Measurements from ENCODE around the gene DDX23.

Gene DDX23

GRCh38 chr12:48800971-48801370, 51.0 kb downstream of the DDX23 start:
- no peaks in the 10 kb centered on the region for H3K36me3 ChIP-seq (ENCODE audit: control insufficient read depth, insufficient read depth, low read length)
- no peaks in the 10 kb centered on the region for H3K27me3 ChIP-seq (ENCODE audit: control insufficient read depth, insufficient read depth, low read length, poor library complexity, severe bottlenecking)
- no peaks in the 10 kb centered on the region for H3K9me3 ChIP-seq (ENCODE audit: control insufficient read depth, low read length)
- 86 to 88% methylated on average over 14 of the region's 14 CpGs for WGBS, 2 experiments
- H3K4me3 ChIP-seq (ENCODE audit: insufficient read depth, low read depth, low read length), result no peak overlapping the region
- no peaks in the 10 kb centered on the region for H3K4me1 ChIP-seq (ENCODE audit: control insufficient read depth, insufficient read depth, low read length)
- H3K27ac ChIP-seq (ENCODE audit: insufficient read depth, low read depth, low read length, poor library complexity, severe bottlenecking), result no peak overlapping the region

- Histone ChIP-seq H3K4me3 (ENCODE audit: insufficient read depth, low read depth, low read length) (no peak overlapping the region), H3K4me1 (ENCODE audit: control insufficient read depth, insufficient read depth, low read length) (no peaks in the 10 kb centered on the region), H3K27me3 (ENCODE audit: control insufficient read depth, insufficient read depth, low read length, poor library complexity, severe bottlenecking) (no peaks in the 10 kb centered on the region), H3K27ac (ENCODE audit: insufficient read depth, low read depth, low read length, poor library complexity, severe bottlenecking) (no peak overlapping the region), H3K36me3 (ENCODE audit: control insufficient read depth, insufficient read depth, low read length) (no peaks in the 10 kb centered on the region), H3K9me3 (ENCODE audit: control insufficient read depth, low read length) (no peaks in the 10 kb centered on the region)
- WGBS, 2 experiments, result 95% methylated on average over 14 of the region's 14 CpGs
These were observed 51.5 kb downstream of the DDX23 start for GRCh38 chr12:48800457-48800856.

- H3K4me3 ChIP-seq (ENCODE audit: insufficient read depth, low read depth, low read length), result no peak overlapping the region
- H3K27ac ChIP-seq (ENCODE audit: insufficient read depth, low read depth, low read length, poor library complexity, severe bottlenecking), result no peak overlapping the region
- H3K36me3 ChIP-seq (ENCODE audit: control insufficient read depth, insufficient read depth, low read length), result no peaks in the 10 kb centered on the region
- H3K4me1 ChIP-seq (ENCODE audit: control insufficient read depth, insufficient read depth, low read length), result no peaks in the 10 kb centered on the region
- no peaks in the 10 kb centered on the region for H3K27me3 ChIP-seq (ENCODE audit: control insufficient read depth, insufficient read depth, low read length, poor library complexity, severe bottlenecking)
- WGBS, 2 experiments, result 77 to 80% methylated on average over 3 of the region's 3 CpGs
- H3K9me3 ChIP-seq (ENCODE audit: control insufficient read depth, low read length), result no peaks in the 10 kb centered on the region
These were observed 55.0 kb downstream of the DDX23 start for GRCh38 chr12:48796976-48797375.

DNA sequence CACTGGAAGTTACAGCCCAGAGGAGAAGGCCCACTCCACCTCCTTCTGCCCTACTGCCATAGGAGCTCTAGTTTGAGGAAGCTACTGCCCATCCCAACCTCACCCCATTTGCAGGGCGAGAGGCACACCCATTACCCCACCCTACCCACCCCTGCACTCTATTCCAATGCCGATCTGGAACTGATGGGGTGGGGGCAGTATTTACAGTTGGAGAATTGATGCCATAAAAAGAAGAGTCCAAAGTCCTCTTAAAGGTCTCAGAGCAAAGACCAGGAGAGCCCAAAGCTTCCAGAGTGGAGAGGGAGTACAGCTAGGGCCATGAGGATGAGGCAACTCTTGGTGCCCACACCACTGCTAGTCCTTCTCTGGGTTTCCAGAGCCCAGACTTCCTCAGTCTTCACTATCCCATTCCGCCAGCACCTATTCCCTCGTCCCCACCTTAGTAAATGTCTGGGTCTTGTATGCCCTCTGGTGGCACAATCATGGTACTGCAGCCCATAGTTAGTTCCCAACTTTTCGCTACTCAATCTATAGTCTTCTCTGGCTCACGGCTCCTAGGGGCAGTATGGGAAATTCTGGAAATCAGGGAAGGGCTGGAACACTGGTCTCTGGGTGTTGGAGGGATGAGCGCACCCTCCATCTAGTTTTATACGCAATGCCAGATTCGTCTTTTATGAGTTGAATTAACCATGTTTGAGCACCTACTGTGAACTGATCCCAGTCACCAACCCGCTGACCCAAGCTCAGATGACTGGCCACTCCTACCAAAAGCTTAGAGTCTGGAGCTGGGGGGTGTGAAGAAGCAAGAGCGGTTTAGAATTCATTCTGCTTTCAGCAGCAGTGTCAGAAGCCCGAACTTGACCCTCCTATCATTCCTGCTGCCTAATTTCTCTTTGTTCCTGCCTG, 56.2 kb downstream of the DDX23 start:
- 24 to 30% methylated on average over 10 to 12 of the region's 12 CpGs for WGBS, 2 experiments
- Histone ChIP-seq H3K4me1 (ENCODE audit: control insufficient read depth, insufficient read depth, low read length) (no peaks in the 10 kb centered on the region), H3K9me3 (ENCODE audit: control insufficient read depth, low read length) (no peaks in the 10 kb centered on the region), H3K27ac (ENCODE audit: insufficient read depth, low read depth, low read length, poor library complexity, severe bottlenecking) (no peak overlapping the region), H3K36me3 (ENCODE audit: control insufficient read depth, insufficient read depth, low read length) (no peaks in the 10 kb centered on the region), H3K27me3 (ENCODE audit: control insufficient read depth, insufficient read depth, low read length, poor library complexity, severe bottlenecking) (no peaks in the 10 kb centered on the region), H3K4me3 (ENCODE audit: insufficient read depth, low read depth, low read length) (no peak overlapping the region)

GRCh38 chr12:48794870-48795269, 57.1 kb downstream of the DDX23 start:
- no peaks in the 10 kb centered on the region for H3K9me3 ChIP-seq (ENCODE audit: control insufficient read depth, low read length)
- no peak overlapping the region for H3K27ac ChIP-seq (ENCODE audit: insufficient read depth, low read depth, low read length, poor library complexity, severe bottlenecking)
- H3K27me3 ChIP-seq (ENCODE audit: control insufficient read depth, insufficient read depth, low read length, poor library complexity, severe bottlenecking), result no peaks in the 10 kb centered on the region
- peaks cover 5% of the 10 kb centered on the region for H3K4me1 ChIP-seq (ENCODE audit: control insufficient read depth, insufficient read depth, low read length)
- no peak overlapping the region for H3K4me3 ChIP-seq (ENCODE audit: insufficient read depth, low read depth, low read length)
- H3K36me3 ChIP-seq (ENCODE audit: control insufficient read depth, insufficient read depth, low read length), result no peaks in the 10 kb centered on the region
- WGBS, 2 experiments, result 77 to 79% methylated on average over 3 of the region's 3 CpGs

- H3K4me1 ChIP-seq (ENCODE audit: control insufficient read depth, insufficient read depth, low read length), result peaks cover 9% of the 10 kb centered on the region
- no peaks in the 10 kb centered on the region for H3K36me3 ChIP-seq (ENCODE audit: control insufficient read depth, insufficient read depth, low read length)
- H3K27me3 ChIP-seq (ENCODE audit: control insufficient read depth, insufficient read depth, low read length, poor library complexity, severe bottlenecking), result no peaks in the 10 kb centered on the region
- H3K9me3 ChIP-seq (ENCODE audit: control insufficient read depth, low read length), result no peaks in the 10 kb centered on the region
- no peak overlapping the region for H3K27ac ChIP-seq (ENCODE audit: insufficient read depth, low read depth, low read length, poor library complexity, severe bottlenecking)
- no peak overlapping the region for H3K4me3 ChIP-seq (ENCODE audit: insufficient read depth, low read depth, low read length)
- 96 to 98% methylated on average over 3 of the region's 3 CpGs for WGBS, 2 experiments
These were observed 58.3 kb downstream of the DDX23 start for GRCh38 chr12:48793696-48794095.

DNA sequence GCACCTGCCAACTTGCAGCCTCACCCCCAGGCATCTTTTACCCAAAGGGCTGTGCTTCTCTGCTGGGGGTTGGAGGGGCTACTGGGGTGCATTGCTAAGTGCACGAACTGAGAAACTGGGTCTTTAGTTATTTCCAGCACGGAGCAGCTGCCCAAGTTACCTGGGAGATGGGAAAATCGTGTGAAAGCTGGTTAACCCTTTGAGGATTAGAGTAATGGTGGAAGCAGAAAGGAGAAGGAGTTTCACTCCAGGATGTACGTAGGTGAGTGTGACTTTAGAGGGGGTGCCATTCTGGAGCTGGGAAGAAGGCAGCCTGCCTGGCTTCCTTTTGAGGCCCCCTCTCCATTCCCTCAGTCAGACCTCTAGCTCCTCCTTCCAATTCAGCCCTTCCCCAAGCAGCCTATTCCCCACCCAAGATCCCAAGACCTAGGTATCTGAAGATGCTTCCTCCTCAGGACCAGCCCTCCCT, 62.1 kb downstream of the DDX23 start:
- Histone ChIP-seq H3K4me1 (ENCODE audit: control insufficient read depth, insufficient read depth, low read length) (peaks cover 27% of the 10 kb centered on the region), H3K27me3 (ENCODE audit: control insufficient read depth, insufficient read depth, low read length, poor library complexity, severe bottlenecking) (no peaks in the 10 kb centered on the region), H3K4me3 (ENCODE audit: insufficient read depth, low read depth, low read length) (peak overlapping the region; percentile 96), H3K36me3 (ENCODE audit: control insufficient read depth, insufficient read depth, low read length) (no peaks in the 10 kb centered on the region), H3K9me3 (ENCODE audit: control insufficient read depth, low read length) (no peaks in the 10 kb centered on the region), H3K27ac (ENCODE audit: insufficient read depth, low read depth, low read length, poor library complexity, severe bottlenecking) (no peak overlapping the region)
- 8 to 11% methylated on average over 4 of the region's 4 CpGs for WGBS, 2 experiments

GRCh38 chr12:48788854-48789775, 62.8 kb downstream of the DDX23 start, which contains the start of gene ADCY6:
ADCY6 (minus strand) TSS chr12:48789089; CDS start chr12:48783434, 5,655 bp downstream.
- Histone ChIP-seq H3K27me3 (ENCODE audit: control insufficient read depth, insufficient read depth, low read length, poor library complexity, severe bottlenecking) (no peaks in the 10 kb centered on the region), H3K4me1 (ENCODE audit: control insufficient read depth, insufficient read depth, low read length) (peaks cover 27% of the 10 kb centered on the region), H3K9me3 (ENCODE audit: control insufficient read depth, low read length) (no peaks in the 10 kb centered on the region), H3K36me3 (ENCODE audit: control insufficient read depth, insufficient read depth, low read length) (no peaks in the 10 kb centered on the region), H3K27ac (ENCODE audit: insufficient read depth, low read depth, low read length, poor library complexity, severe bottlenecking) (peak within 1 kb of the TSS; percentile 69), H3K4me3 (ENCODE audit: insufficient read depth, low read depth, low read length) (peak within 1 kb of the TSS; percentile 96)
- WGBS, 2 experiments, result 0% methylated on average over 86 of the region's 86 CpGs

- peaks cover 27% of the 10 kb centered on the region for H3K4me1 ChIP-seq (ENCODE audit: control insufficient read depth, insufficient read depth, low read length)
- H3K36me3 ChIP-seq (ENCODE audit: control insufficient read depth, insufficient read depth, low read length), result no peaks in the 10 kb centered on the region
- no peaks in the 10 kb centered on the region for H3K9me3 ChIP-seq (ENCODE audit: control insufficient read depth, low read length)
- no peaks in the 10 kb centered on the region for H3K27me3 ChIP-seq (ENCODE audit: control insufficient read depth, insufficient read depth, low read length, poor library complexity, severe bottlenecking)
- WGBS, 2 experiments, result 0 to 1% methylated on average over 25 of the region's 25 CpGs
- H3K27ac ChIP-seq (ENCODE audit: insufficient read depth, low read depth, low read length, poor library complexity, severe bottlenecking), result peak overlapping the region; percentile 26
- peak overlapping the region; percentile 96 for H3K4me3 ChIP-seq (ENCODE audit: insufficient read depth, low read depth, low read length)
These were observed 63.5 kb downstream of the DDX23 start for GRCh38 chr12:48788524-48788853.
